T-cell (primary cell): Measurements from ENCODE around the gene MAP3K13. TPM values are rescaled to one million over a fixed set of nuclear protein-coding genes. Genes with fewer than 3 reads are reported as not detected.

Experiments used
- ATAC-seq, 4 experiments: fragments of 200-7000 bp in 3 of 4; fragments of 150-1000 bp in 1 of 4; cut with Tn5 transposase; replicated peaks in 1 of 4; 1 replicate in 3 of 4; 2 replicates in 1 of 4; pipeline ENCODE4 v1.10.0; 2021; ENCODE audit warnings: moderate library complexity in 3 of 4, mild to moderate bottlenecking in 2 of 4, moderate number of reproducible peaks in 1 of 4
- CTCF ChIA-PET, 2 donors: fragments of 300-600 bp; sonication (Branson Sonifier 250); formaldehyde crosslinking; loops; one replicate each; lab custom pipeline; 2022; ENCODE audit warnings: antibody characterized with exemption in 2 of 2; lab: Charles Lee
- POLR2A ChIA-PET, 2 donors: fragments of 300-600 bp; sonication (Branson Sonifier 250); formaldehyde crosslinking; loops; one replicate each; lab custom pipeline; 2022; ENCODE audit warnings: antibody characterized with exemption in 2 of 2; lab: Charles Lee
- DNase-seq, 35 experiments: peaks; one replicate each; pipeline versions ENCODE4 v3.0.0 to v3.0.0-alpha.2; 2013 to 2023
- H3K27ac ChIP-seq: one replicate; pipeline ENCODE4 v1.5.1; 2013; ENCODE audit warnings: low read length
- H3K27me3 ChIP-seq, 2 experiments: replicated peaks in 1 of 2; 1 replicate in 1 of 2; 2 replicates in 1 of 2; pipeline versions ENCODE4 v1.6.1 to v1.7.0; 2013; ENCODE audit warnings: low read length in 1 of 2, mixed read lengths in 1 of 2; ENCODE audit not compliant: control insufficient read depth in 2 of 2, insufficient read depth in 2 of 2; ENCODE audit errors: extremely low read depth in 1 of 2
- H3K36me3 ChIP-seq, 2 donors: 1 replicate in 1 of 2; 2 replicates in 1 of 2; pipeline versions ENCODE4 v1.6.1 to v1.7.0; 2013; ENCODE audit warnings: low read length in 1 of 2; ENCODE audit not compliant: control insufficient read depth in 2 of 2, insufficient read depth in 1 of 2; ENCODE audit errors: extremely low read depth in 1 of 2
- H3K4me1 ChIP-seq, 2 experiments: 1 replicate in 1 of 2; 2 replicates in 1 of 2; pipeline versions ENCODE4 v1.6.1 to v1.7.0; 2013; ENCODE audit warnings: low read length in 2 of 2, mixed read lengths in 1 of 2; ENCODE audit not compliant: insufficient read depth in 2 of 2, control insufficient read depth in 1 of 2; ENCODE audit errors: extremely low read depth in 1 of 2
- H3K4me3 ChIP-seq, 2 donors: 1 replicate in 1 of 2; 2 replicates in 1 of 2; pipeline versions ENCODE4 v1.5.1 to v1.7.0; 2013; ENCODE audit warnings: mild to moderate bottlenecking in 2 of 2, low read length in 1 of 2, moderate library complexity in 1 of 2; ENCODE audit not compliant: control insufficient read depth in 1 of 2; ENCODE audit errors: extremely low read depth in 1 of 2
- H3K9me3 ChIP-seq: 2 replicates; pipeline ENCODE4 v1.7.0; 2013
- H3K27ac Mint-ChIP-seq, 2 donors: one replicate each; pipeline ENCODE4 v1.8.0; 2020 to 2021; ENCODE audit warnings: mild to moderate bottlenecking in 2 of 2, mixed read lengths in 2 of 2
- H3K27me3 Mint-ChIP-seq, 2 donors: one replicate each; pipeline ENCODE4 v1.8.0; 2021 to 2022; ENCODE audit warnings: mixed read lengths in 2 of 2
- H3K36me3 Mint-ChIP-seq: one replicate; pipeline ENCODE4 v1.8.0; 2021; ENCODE audit warnings: mixed read lengths
- H3K4me1 Mint-ChIP-seq, 3 donors: one replicate each; pipeline ENCODE4 v1.8.0; 2020 to 2022; ENCODE audit warnings: mixed read lengths in 3 of 3, mild to moderate bottlenecking in 1 of 3
- H3K4me3 Mint-ChIP-seq, 3 donors: one replicate each; pipeline ENCODE4 v1.8.0; 2020 to 2022; ENCODE audit warnings: mild to moderate bottlenecking in 3 of 3, mixed read lengths in 3 of 3, moderate library complexity in 3 of 3
- H3K9me3 Mint-ChIP-seq, 3 donors: one replicate each; pipeline ENCODE4 v1.8.0; 2020 to 2022; ENCODE audit warnings: mixed read lengths in 3 of 3
- WGBS: methylation state at CpG from one replicate; pipeline ENCODE4 v1.1.5; 2013; ENCODE audit warnings: missing lambda C conversion rate; ENCODE audit not compliant: insufficient coverage; 5-methylcytosine and 5-hydroxymethylcytosine counted together
- total RNA-seq, 35 experiments: library from RNA in 6 of 35; stranded (reverse) in 6 of 35; fragments of 120-200 nt in 1 of 35; gene quantifications; one replicate each; pipeline versions ENCODE4 v1.2.1 to v1.2.4 and lab custom pipeline; 2013 to 2026

The MAP3K13 gene
- total RNA-seq, 5 donors from 2014 or later (not counting 1 experiment from before 2014, with no cell fraction given): 6.4 to 9.2 (median 7.7) TPM

- Histone ChIP-seq H3K9me3 (no peaks in the 10 kb centered on the region), H3K36me3 (no peaks in the 10 kb centered on the region), H3K4me3 (no peak overlapping the region), H3K4me1 (no peaks in the 10 kb centered on the region), H3K27ac (no peak overlapping the region), H3K27me3 (no peaks in the 10 kb centered on the region)
- no peak overlapping the region for H3K27ac Mint-ChIP-seq
- no peaks in the 10 kb centered on the region for H3K4me1 Mint-ChIP-seq
- CTCF ChIA-PET: no interaction called here
- 100% methylated on average over 4 of the region's 5 CpGs for WGBS
- no peak for ATAC-seq
- DNase-seq: no peak
- H3K4me3 Mint-ChIP-seq: no peak overlapping the region
- POLR2A ChIA-PET: interaction anchor here in 1 of 2 donors (0.6 kb wide), 1 partner anchor 1017 kb away, joined by 5 read pairs; no protein-coding TSS in a partner anchor
- H3K36me3 Mint-ChIP-seq: no peaks in the 10 kb centered on the region
- H3K27me3 Mint-ChIP-seq: peaks cover 0 to 5% of the 10 kb centered on the region in 2 donors
- no peaks in the 10 kb centered on the region for H3K9me3 Mint-ChIP-seq
Observed at GRCh38 chr3:185402561-185402960, 39.6 kb downstream of the MAP3K13 start.

GRCh38 chr3:185403002-185403401 lies 40.1 kb downstream of the MAP3K13 start:
- Mint-ChIP-seq H3K27me3 (peaks cover 0 to 5% of the 10 kb centered on the region in 2 donors), H3K4me3 (no peak overlapping the region), H3K4me1 (no peaks in the 10 kb centered on the region), H3K27ac (no peak overlapping the region), H3K36me3 (no peaks in the 10 kb centered on the region), H3K9me3 (no peaks in the 10 kb centered on the region)
- no peak overlapping the region for H3K27ac ChIP-seq
- ATAC-seq (no peak), DNase-seq (no peak)
- ChIA-PET CTCF (no interaction called here), POLR2A (interaction anchor here in 1 of 2 donors (0.6 kb wide), 1 partner anchor 1017 kb away, joined by 5 read pairs; no protein-coding TSS in a partner anchor)
- H3K4me3 ChIP-seq: no peak overlapping the region
- no peaks in the 10 kb centered on the region for H3K4me1 ChIP-seq
- WGBS: no CpG with 5 or more reads among the region's 3 CpGs
- no peaks in the 10 kb centered on the region for H3K9me3 ChIP-seq
- H3K27me3 ChIP-seq: no peaks in the 10 kb centered on the region
- no peaks in the 10 kb centered on the region for H3K36me3 ChIP-seq

DNA sequence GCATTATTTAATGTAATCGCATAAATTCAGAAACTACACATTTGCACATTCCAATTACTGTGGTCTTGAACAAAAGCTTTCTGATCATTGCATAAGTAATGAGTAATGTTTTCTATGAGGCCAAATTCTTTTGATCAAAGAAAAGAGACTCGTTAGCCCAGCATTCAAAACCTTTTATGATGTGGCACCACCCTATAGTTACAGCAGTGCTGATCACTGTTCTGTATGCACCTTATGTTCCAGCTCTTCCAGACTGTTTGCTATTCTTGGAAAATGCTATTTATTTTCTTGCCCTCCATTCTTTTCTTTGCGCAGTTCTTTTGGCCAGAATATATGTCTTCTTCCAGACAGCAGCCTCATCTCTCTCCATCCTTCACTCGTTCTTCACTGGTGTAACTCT lies 42.3 kb downstream of the MAP3K13 start:
- Mint-ChIP-seq H3K9me3 (no peaks in the 10 kb centered on the region), H3K27me3 (peaks cover 3 to 8% of the 10 kb centered on the region in 2 donors), H3K4me1 (no peaks in the 10 kb centered on the region), H3K36me3 (no peaks in the 10 kb centered on the region), H3K4me3 (no peak overlapping the region), H3K27ac (no peak overlapping the region)
- DNase-seq (no peak), ATAC-seq (no peak)
- ChIA-PET POLR2A (no interaction called here), CTCF (no interaction called here)
- Histone ChIP-seq H3K27ac (no peak overlapping the region), H3K4me1 (no peaks in the 10 kb centered on the region), H3K36me3 (no peaks in the 10 kb centered on the region), H3K9me3 (no peaks in the 10 kb centered on the region), H3K4me3 (no peak overlapping the region), H3K27me3 (no peaks in the 10 kb centered on the region)
- 63% methylated on average over 3 of the region's 4 CpGs for WGBS

GRCh38 chr3:185405664-185406063 lies 42.7 kb downstream of the MAP3K13 start:
- peaks cover 3 to 8% of the 10 kb centered on the region in 2 donors for H3K27me3 Mint-ChIP-seq
- Histone ChIP-seq H3K9me3 (no peaks in the 10 kb centered on the region), H3K36me3 (no peaks in the 10 kb centered on the region), H3K4me3 (no peak overlapping the region), H3K4me1 (no peaks in the 10 kb centered on the region), H3K27me3 (no peaks in the 10 kb centered on the region), H3K27ac (no peak overlapping the region)
- 89% methylated on average over 3 of the region's 3 CpGs for WGBS
- ATAC-seq (no peak), DNase-seq (no peak)
- H3K9me3 Mint-ChIP-seq: no peaks in the 10 kb centered on the region
- H3K4me1 Mint-ChIP-seq: no peaks in the 10 kb centered on the region
- CTCF ChIA-PET: no interaction called here
- no peak overlapping the region for H3K4me3 Mint-ChIP-seq
- POLR2A ChIA-PET: no interaction called here
- no peak overlapping the region for H3K27ac Mint-ChIP-seq
- no peaks in the 10 kb centered on the region for H3K36me3 Mint-ChIP-seq

- no CpG with 5 or more reads among the region's 1 CpG for WGBS
- Histone ChIP-seq H3K27ac (no peak overlapping the region), H3K4me3 (no peak overlapping the region), H3K4me1 (no peaks in the 10 kb centered on the region), H3K9me3 (no peaks in the 10 kb centered on the region), H3K27me3 (no peaks in the 10 kb centered on the region), H3K36me3 (no peaks in the 10 kb centered on the region)
- Mint-ChIP-seq H3K4me3 (no peak overlapping the region), H3K27me3 (peaks cover 3 to 8% of the 10 kb centered on the region in 2 donors), H3K27ac (no peak overlapping the region), H3K9me3 (no peaks in the 10 kb centered on the region), H3K4me1 (no peaks in the 10 kb centered on the region), H3K36me3 (no peaks in the 10 kb centered on the region)
- no peak for ATAC-seq
- CTCF ChIA-PET: interaction anchor here in 1 of 2 donors (0.6 kb wide), 1 partner anchor 16 kb away, joined by 3 read pairs; no protein-coding TSS in a partner anchor
- POLR2A ChIA-PET: no interaction called here
- no peak for DNase-seq
Observed at GRCh38 chr3:185406121-185406620, 43.2 kb downstream of the MAP3K13 start.

GRCh38 chr3:185409957-185410356 lies 47.0 kb downstream of the MAP3K13 start:
- ATAC-seq: no peak
- H3K27ac ChIP-seq: no peak overlapping the region
- CTCF ChIA-PET: interaction anchor here in 1 of 2 donors (0.6 kb wide), 1 partner anchor 83 kb away, joined by 3 read pairs; no protein-coding TSS in a partner anchor
- H3K27me3 Mint-ChIP-seq: peaks cover 7% of the 10 kb centered on the region in 2 donors
- POLR2A ChIA-PET: no interaction called here
- no peaks in the 10 kb centered on the region for H3K9me3 ChIP-seq
- no peak for DNase-seq
- H3K9me3 Mint-ChIP-seq: no peaks in the 10 kb centered on the region
- no peak overlapping the region for H3K4me3 ChIP-seq
- no peak overlapping the region for H3K27ac Mint-ChIP-seq
- no peaks in the 10 kb centered on the region for H3K27me3 ChIP-seq
- no peaks in the 10 kb centered on the region for H3K4me1 ChIP-seq
- 89% methylated on average over 4 of the region's 8 CpGs for WGBS
- H3K36me3 Mint-ChIP-seq: no peaks in the 10 kb centered on the region
- no peaks in the 10 kb centered on the region for H3K36me3 ChIP-seq
- H3K4me1 Mint-ChIP-seq: no peaks in the 10 kb centered on the region
- H3K4me3 Mint-ChIP-seq: no peak overlapping the region
